ENCODE results near the gene CYS1.

The CYS1 gene

GRCh38 chr2:10027660-10028330 lies 52.4 kb downstream of the CYS1 start:
- H3K4me1 ChIP-seq (ENCODE audit: insufficient read depth, insufficient read length): peaks cover 15% of the 10 kb centered on the region
- DNase-seq (ENCODE audit: low read depth, low spot score): no peak
- H3K27me3 ChIP-seq (ENCODE audit: insufficient read depth, insufficient read length): no peaks in the 10 kb centered on the region
- no peak overlapping the region for H3K4me3 ChIP-seq (ENCODE audit: insufficient read length, low read depth)
- TF ChIP-seq SUZ12 (IDR thresholded peaks at IDR 0.05; ENCODE audit: extremely low read depth, insufficient read depth, insufficient read length) (no peak), ZNF274 (IDR thresholded peaks at IDR 0.05; ENCODE audit: low read depth, low read length) (no peak), YY1 (IDR thresholded peaks at IDR 0.05; ENCODE audit: insufficient read depth, insufficient read length) (no peak)
- no peak overlapping the region for H3K9ac ChIP-seq (ENCODE audit: insufficient read length, low read depth)
- no peaks in the 10 kb centered on the region for H3K9me3 ChIP-seq (ENCODE audit: insufficient read depth, low read length)
- no peaks in the 10 kb centered on the region for H3K36me3 ChIP-seq (ENCODE audit: insufficient read depth, insufficient read length, low read length)

- no peaks in the 10 kb centered on the region for H3K27me3 ChIP-seq (ENCODE audit: insufficient read depth, insufficient read length)
- no peak for DNase-seq (ENCODE audit: low read depth, low spot score)
- TF ChIP-seq YY1 (IDR thresholded peaks at IDR 0.05; ENCODE audit: insufficient read depth, insufficient read length) (no peak), ZNF274 (IDR thresholded peaks at IDR 0.05; ENCODE audit: low read depth, low read length) (no peak), SUZ12 (IDR thresholded peaks at IDR 0.05; ENCODE audit: extremely low read depth, insufficient read depth, insufficient read length) (no peak)
- peaks cover 15% of the 10 kb centered on the region for H3K4me1 ChIP-seq (ENCODE audit: insufficient read depth, insufficient read length)
- no peak overlapping the region for H3K4me3 ChIP-seq (ENCODE audit: insufficient read length, low read depth)
- H3K9me3 ChIP-seq (ENCODE audit: insufficient read depth, low read length): no peaks in the 10 kb centered on the region
- H3K36me3 ChIP-seq (ENCODE audit: insufficient read depth, insufficient read length, low read length): no peaks in the 10 kb centered on the region
- H3K9ac ChIP-seq (ENCODE audit: insufficient read length, low read depth): no peak overlapping the region
Measured at GRCh38 chr2:10026940-10027569, 53.2 kb downstream of the CYS1 start.

GRCh38 chr2:10022966-10023662 lies 57.1 kb downstream of the CYS1 start:
- no peak for DNase-seq (ENCODE audit: low read depth, low spot score)
- no peaks in the 10 kb centered on the region for H3K27me3 ChIP-seq (ENCODE audit: insufficient read depth, insufficient read length)
- no peak overlapping the region for H3K4me3 ChIP-seq (ENCODE audit: insufficient read length, low read depth)
- no peaks in the 10 kb centered on the region for H3K9me3 ChIP-seq (ENCODE audit: insufficient read depth, low read length)
- H3K9ac ChIP-seq (ENCODE audit: insufficient read length, low read depth): no peak overlapping the region
- TF ChIP-seq YY1 (IDR thresholded peaks at IDR 0.05; ENCODE audit: insufficient read depth, insufficient read length): no peak
- no peak for TF ChIP-seq SUZ12 (IDR thresholded peaks at IDR 0.05; ENCODE audit: extremely low read depth, insufficient read depth, insufficient read length)
- peaks cover 5% of the 10 kb centered on the region for H3K4me1 ChIP-seq (ENCODE audit: insufficient read depth, insufficient read length)
- no peaks in the 10 kb centered on the region for H3K36me3 ChIP-seq (ENCODE audit: insufficient read depth, insufficient read length, low read length)

- TF ChIP-seq YY1 (IDR thresholded peaks at IDR 0.05; ENCODE audit: insufficient read depth, insufficient read length) (no peak), ZNF274 (IDR thresholded peaks at IDR 0.05; ENCODE audit: low read depth, low read length) (no peak), SUZ12 (IDR thresholded peaks at IDR 0.05; ENCODE audit: extremely low read depth, insufficient read depth, insufficient read length) (no peak)
- DNase-seq (ENCODE audit: low read depth, low spot score): no peak
- Histone ChIP-seq H3K27me3 (ENCODE audit: insufficient read depth, insufficient read length) (no peaks in the 10 kb centered on the region), H3K9me3 (ENCODE audit: insufficient read depth, low read length) (no peaks in the 10 kb centered on the region), H3K9ac (ENCODE audit: insufficient read length, low read depth) (no peak overlapping the region), H3K4me1 (ENCODE audit: insufficient read depth, insufficient read length) (no peaks in the 10 kb centered on the region), H3K36me3 (ENCODE audit: insufficient read depth, insufficient read length, low read length) (no peaks in the 10 kb centered on the region), H3K4me3 (ENCODE audit: insufficient read length, low read depth) (no peak overlapping the region)
Measured at GRCh38 chr2:10022445-10022844, 57.8 kb downstream of the CYS1 start.

DNA sequence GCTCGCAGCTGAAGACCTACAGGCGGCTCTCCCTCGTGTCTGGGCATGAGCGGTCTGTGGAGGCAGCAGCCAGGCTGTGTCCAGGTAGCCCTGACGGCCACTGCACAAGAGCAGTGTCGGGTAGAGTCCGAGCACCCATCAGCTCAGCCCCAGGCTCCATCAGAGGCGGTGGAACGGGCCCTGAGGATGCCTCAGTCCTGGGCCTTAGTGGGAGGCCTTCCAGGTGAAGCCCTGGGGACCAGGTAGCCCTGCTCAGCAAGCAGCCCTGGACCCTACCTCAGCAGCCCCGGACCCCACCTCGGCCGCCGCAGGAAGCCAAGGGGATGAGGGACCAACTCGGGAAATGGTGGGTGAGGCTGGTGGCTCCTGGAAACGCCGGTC lies 58.2 kb downstream of the CYS1 start:
- no peaks in the 10 kb centered on the region for H3K27me3 ChIP-seq (ENCODE audit: insufficient read depth, insufficient read length)
- no peak for DNase-seq (ENCODE audit: low read depth, low spot score)
- TF ChIP-seq SUZ12 (IDR thresholded peaks at IDR 0.05; ENCODE audit: extremely low read depth, insufficient read depth, insufficient read length) (no peak), YY1 (IDR thresholded peaks at IDR 0.05; ENCODE audit: insufficient read depth, insufficient read length) (no peak), ZNF274 (IDR thresholded peaks at IDR 0.05; ENCODE audit: low read depth, low read length) (no peak)
- H3K9ac ChIP-seq (ENCODE audit: insufficient read length, low read depth): no peak overlapping the region
- no peak overlapping the region for H3K4me3 ChIP-seq (ENCODE audit: insufficient read length, low read depth)
- H3K36me3 ChIP-seq (ENCODE audit: insufficient read depth, insufficient read length, low read length): no peaks in the 10 kb centered on the region
- no peaks in the 10 kb centered on the region for H3K4me1 ChIP-seq (ENCODE audit: insufficient read depth, insufficient read length)
- H3K9me3 ChIP-seq (ENCODE audit: insufficient read depth, low read length): no peaks in the 10 kb centered on the region

GRCh38 chr2:10019602-10020400 lies 60.4 kb downstream of the CYS1 start:
- Histone ChIP-seq H3K9me3 (ENCODE audit: insufficient read depth, low read length) (no peaks in the 10 kb centered on the region), H3K27me3 (ENCODE audit: insufficient read depth, insufficient read length) (no peaks in the 10 kb centered on the region), H3K9ac (ENCODE audit: insufficient read length, low read depth) (no peak overlapping the region), H3K4me1 (ENCODE audit: insufficient read depth, insufficient read length) (no peaks in the 10 kb centered on the region), H3K4me3 (ENCODE audit: insufficient read length, low read depth) (no peak overlapping the region), H3K36me3 (ENCODE audit: insufficient read depth, insufficient read length, low read length) (no peaks in the 10 kb centered on the region)
- TF ChIP-seq ZNF274 (IDR thresholded peaks at IDR 0.05; ENCODE audit: low read depth, low read length): no peak
- no peak for DNase-seq (ENCODE audit: low read depth, low spot score)

- Histone ChIP-seq H3K9me3 (ENCODE audit: insufficient read depth, low read length) (no peaks in the 10 kb centered on the region), H3K36me3 (ENCODE audit: insufficient read depth, insufficient read length, low read length) (no peaks in the 10 kb centered on the region), H3K27me3 (ENCODE audit: insufficient read depth, insufficient read length) (no peaks in the 10 kb centered on the region), H3K4me3 (ENCODE audit: insufficient read length, low read depth) (no peak overlapping the region), H3K4me1 (ENCODE audit: insufficient read depth, insufficient read length) (no peaks in the 10 kb centered on the region), H3K9ac (ENCODE audit: insufficient read length, low read depth) (no peak overlapping the region)
- DNase-seq (ENCODE audit: low read depth, low spot score): no peak
- TF ChIP-seq YY1 (IDR thresholded peaks at IDR 0.05; ENCODE audit: insufficient read depth, insufficient read length): no peak
- no peak for TF ChIP-seq ZNF274 (IDR thresholded peaks at IDR 0.05; ENCODE audit: low read depth, low read length)
- TF ChIP-seq SUZ12 (IDR thresholded peaks at IDR 0.05; ENCODE audit: extremely low read depth, insufficient read depth, insufficient read length): no peak
Measured at GRCh38 chr2:10019174-10019573, 61.0 kb downstream of the CYS1 start.

Data from NT2/D1 (cell line).